ENCODE measurements around the gene CLK2.

- TF ChIP-seq CTCF (conservative IDR thresholded peaks at IDR 0.05), result no peak
- no peak for TF ChIP-seq ZFX (IDR thresholded peaks at IDR 0.05)
Observed at GRCh38 chr1:155295183-155295941, 22.1 kb upstream of the CLK2 start.

Data from C4-2B (cell line).